SK-N-SH (cell line): ENCODE results near the gene MEIS2. TPM values are rescaled to one million over a fixed set of nuclear protein-coding genes. Genes with fewer than 3 reads are reported as not detected.

Experiments
- CTCF ChIA-PET: fragments of 300-600, 350-600 bp; formaldehyde crosslinking; extraction: SDS; loops from one replicate; lab custom pipeline; 2021; lab: Yijun Ruan, JAX
- POLR2A ChIA-PET: fragments of 350-600 bp; sonication (Branson Sonifier 250); formaldehyde crosslinking; extraction: SDS; loops from one replicate; lab custom pipeline; 2020; ENCODE audit warnings: antibody characterized with exemption, inconsistent platforms; lab: Yijun Ruan, JAX
- DNase-seq: peaks from one replicate; pipeline ENCODE4 v3.0.0; 2012
- H2AFZ ChIP-seq: fragments of 200-600 bp; sonication (generic); 2 replicates; pipeline ENCODE4 v1.8.1; 2016; ENCODE audit warnings: antibody characterized with exemption, mild to moderate bottlenecking, low read depth
- H3F3A ChIP-seq: fragments of 200-600 bp; sonication (generic); replicated peaks from 2 replicates; pipeline ENCODE3; 2016; ENCODE audit warnings: antibody characterized with exemption, mild to moderate bottlenecking; ENCODE audit not compliant: insufficient read depth
- H3K27ac ChIP-seq, 2 experiments: fragments of 200-500 bp in 1 of 2; fragments of 200-600 bp in 1 of 2; sonication (Bioruptor generic) in 1 of 2; sonication (generic), shearing (Covaris generic) in 1 of 2; 2 replicates each; pipeline versions ENCODE4 v1.5.1 to v1.6.1; 2014 to 2016; ENCODE audit warnings: low read depth in 2 of 2, inconsistent platforms in 1 of 2, low read length in 1 of 2, mild to moderate bottlenecking in 1 of 2, mixed read lengths in 1 of 2
- H3K27me3 ChIP-seq: fragments of 200-600 bp; sonication (generic), shearing (Covaris generic); 2 replicates; pipeline ENCODE4 v1.6.1; 2016; ENCODE audit warnings: mixed run types; ENCODE audit not compliant: insufficient read depth
- H3K36me3 ChIP-seq, 2 experiments: fragments of 200-500 bp in 1 of 2; fragments of 200-600 bp in 1 of 2; sonication (Bioruptor generic) in 1 of 2; sonication (generic) in 1 of 2; replicated peaks in 1 of 2; 2 replicates each; pipeline versions ENCODE3 to v1.5.1; 2014 to 2016; ENCODE audit warnings: low read length in 1 of 2, mild to moderate bottlenecking in 1 of 2; ENCODE audit not compliant: insufficient read depth in 2 of 2, control insufficient read depth in 1 of 2
- H3K4me1 ChIP-seq, 2 experiments: fragments of 200-500 bp in 1 of 2; fragments of 200-600 bp in 1 of 2; sonication (Bioruptor generic) in 1 of 2; sonication (generic), shearing (Covaris generic) in 1 of 2; 2 replicates each; pipeline versions ENCODE4 v1.5.1 to v1.6.1; 2014 to 2016; ENCODE audit warnings: low read depth in 1 of 2, low read length in 1 of 2, mixed run types in 1 of 2; ENCODE audit not compliant: insufficient read depth in 2 of 2, control insufficient read depth in 1 of 2
- H3K4me2 ChIP-seq: fragments of 200-600 bp; sonication (generic), shearing (Covaris generic); 2 replicates; pipeline ENCODE4 v1.6.1; 2017; ENCODE audit warnings: mixed run types
- H3K4me3 ChIP-seq, 2 experiments: fragments of 200-500 bp in 1 of 2; fragments of 200-600 bp in 1 of 2; sonication (Bioruptor generic) in 1 of 2; sonication (generic), shearing (Covaris generic) in 1 of 2; 2 replicates each; pipeline versions ENCODE4 v1.5.1 to v1.8.1; 2014 to 2016; ENCODE audit warnings: low read depth in 2 of 2, inconsistent platforms in 1 of 2, low read length in 1 of 2, mild to moderate bottlenecking in 1 of 2, mixed read lengths in 1 of 2, moderate library complexity in 1 of 2
- H3K79me2 ChIP-seq: fragments of 200-600 bp; sonication (generic); 2 replicates; pipeline ENCODE4 v1.8.1; 2017; ENCODE audit warnings: mild to moderate bottlenecking; ENCODE audit not compliant: insufficient read depth
- H3K9ac ChIP-seq: fragments of 200-600 bp; sonication (generic); 2 replicates; pipeline ENCODE4 v1.6.1; 2017; ENCODE audit warnings: mixed run types
- H3K9me2 ChIP-seq: fragments of 200-600 bp; sonication (generic); 2 replicates; pipeline ENCODE4 v1.6.1; 2017; ENCODE audit warnings: mixed run types
- H3K9me3 ChIP-seq: fragments of 200-600 bp; sonication (generic); 2 replicates; pipeline ENCODE4 v1.6.1; 2017; ENCODE audit warnings: mixed run types, mild to moderate bottlenecking, moderate library complexity
- H4K20me1 ChIP-seq: fragments of 200-600 bp; sonication (generic); 2 replicates; pipeline ENCODE4 v1.6.1; 2017; ENCODE audit warnings: mild to moderate bottlenecking, mixed run types; ENCODE audit not compliant: insufficient read depth
- ELF1 ChIP-seq: IDR thresholded peaks from 2 replicates; pipeline ENCODE4 v1.4.0; 2012
- FOSL2 ChIP-seq: IDR thresholded peaks from 2 replicates; pipeline ENCODE4 v1.4.0; 2012; ENCODE audit warnings: low read depth, mild to moderate bottlenecking, moderate library complexity, borderline replicate concordance
- JUND ChIP-seq: IDR thresholded peaks from 2 replicates; pipeline ENCODE4 v1.4.0; 2012
- NRF1 ChIP-seq: IDR thresholded peaks from 2 replicates; pipeline ENCODE4 v1.6.1; 2012; ENCODE audit warnings: low read depth, mild to moderate bottlenecking, low read length
- PBX3 ChIP-seq: IDR thresholded peaks from 2 replicates; pipeline ENCODE4; 2012
- POLR2AphosphoS5 ChIP-seq: IDR thresholded peaks from 2 replicates; pipeline ENCODE4 v1.6.1; 2012; ENCODE audit warnings: low read depth, low read length
- SMC3 ChIP-seq: IDR thresholded peaks from 2 replicates; pipeline ENCODE4 v1.6.1; 2012; ENCODE audit warnings: low read depth, low read length, improper control_type of control experiment
- USF2 ChIP-seq: fragments of 150-350 bp; IDR thresholded peaks from 2 replicates; pipeline ENCODE4 v1.6.1; 2017; ENCODE audit warnings: antibody characterized with exemption, low read length, low read depth, borderline replicate concordance
- YY1 ChIP-seq: IDR thresholded peaks from 2 replicates; pipeline ENCODE4 v1.4.0; 2012; ENCODE audit warnings: low read depth, mild to moderate bottlenecking
- WGBS: methylation state at CpG from one replicate; pipeline ENCODE4 v1.1.6; 2017; ENCODE audit warnings: low lambda C conversion rate; 5-methylcytosine and 5-hydroxymethylcytosine counted together
- polyA plus RNA-seq, 3 experiments: library from polyadenylated mRNA; depleted of rRNA; stranded (reverse); fragments of >200 nt; gene quantifications; 2 replicates each; pipeline ENCODE4 v1.2.3, GENCODE V29; 2012

MEIS2 gene
- polyA plus RNA-seq, 1 of the 3 experiments (the other 2 are of a cell fraction): 146 TPM

GRCh38 chr15:37015035-37015434 lies 85.3 kb downstream of the MEIS2 start:
- H2AFZ ChIP-seq: no peak overlapping the region
- no peaks in the 10 kb centered on the region for H3K27me3 ChIP-seq
- no peak for DNase-seq
- H4K20me1 ChIP-seq: peaks cover 44% of the 10 kb centered on the region
- peaks cover 54 to 84% of the 10 kb centered on the region in 2 experiments for H3K36me3 ChIP-seq
- H3K4me1 ChIP-seq: peaks cover 0 to 29% of the 10 kb centered on the region in 2 experiments; a peak in 3 of 4 replicates
- WGBS: 81% methylated on average over 9 of the region's 9 CpGs
- no peak overlapping the region for H3K4me3 ChIP-seq
- CTCF ChIA-PET: interaction anchor here (1.0 to 1.8 kb wide), 3 partner anchors 9 to 131 kb away, joined by 3 to 5 read pairs (median 3); no protein-coding TSS in a partner anchor
- POLR2A ChIA-PET: no interaction called here
- no peaks in the 10 kb centered on the region for H3K9me2 ChIP-seq
- no peaks in the 10 kb centered on the region for H3K9me3 ChIP-seq
- TF ChIP-seq NRF1 (no peak), PBX3 (peak; percentile 37; the same call in 1 of the 2 replicates)
- H3K27ac ChIP-seq: 0 out of 4 replicates have a peak overlapping the region, but pooled peaks of 1 of the 2 experiments have one; percentile 11
- no peak overlapping the region for H3K9ac ChIP-seq
- H3K79me2 ChIP-seq: peaks cover 95% of the 10 kb centered on the region
- peaks cover 12% of the 10 kb centered on the region for H3F3A ChIP-seq
- H3K4me2 ChIP-seq: no peak overlapping the region

GRCh38 chr15:37014566-37014965 lies 85.8 kb downstream of the MEIS2 start:
- H4K20me1 ChIP-seq: peaks cover 42% of the 10 kb centered on the region
- POLR2A ChIA-PET: no interaction called here
- H3K9me3 ChIP-seq: no peaks in the 10 kb centered on the region
- H2AFZ ChIP-seq: no peak overlapping the region
- peaks cover 0 to 24% of the 10 kb centered on the region in 2 experiments; a peak in 3 of 4 replicates for H3K4me1 ChIP-seq
- H3F3A ChIP-seq: peaks cover 8% of the 10 kb centered on the region
- H3K9ac ChIP-seq: no peak overlapping the region
- H3K4me3 ChIP-seq: no peak overlapping the region
- DNase-seq: no peak
- H3K27ac ChIP-seq: peak overlapping the region in 1 of 2 experiments; percentile 39; a peak in 1 of 4 replicates
- peaks cover 55 to 81% of the 10 kb centered on the region in 2 experiments for H3K36me3 ChIP-seq
- H3K79me2 ChIP-seq: peaks cover 95% of the 10 kb centered on the region
- TF ChIP-seq SMC3: no peak
- no peak for TF ChIP-seq JUND
- TF ChIP-seq POLR2AphosphoS5: no peak
- no peak for TF ChIP-seq FOSL2
- TF ChIP-seq YY1: no peak
- no peaks in the 10 kb centered on the region for H3K9me2 ChIP-seq
- no peaks in the 10 kb centered on the region for H3K27me3 ChIP-seq
- CTCF ChIA-PET: interaction anchor here (1.0 to 1.8 kb wide), 3 partner anchors 8 to 131 kb away, joined by 3 to 5 read pairs (median 3); no protein-coding TSS in a partner anchor
- WGBS: 84% methylated on average over 3 of the region's 3 CpGs
- no peak overlapping the region for H3K4me2 ChIP-seq

GRCh38 chr15:37014137-37014536 lies 86.2 kb downstream of the MEIS2 start:
- TF ChIP-seq ELF1 (no peak), USF2 (no peak)
- TF ChIP-seq, all 33 proteins: peak for 0
- DNase-seq: no peak

More at GRCh38 chr15:37014137-37014536, 86.2 kb downstream of the MEIS2 start:
- peaks cover 54 to 81% of the 10 kb centered on the region in 2 experiments for H3K36me3 ChIP-seq
- H3K4me1 ChIP-seq: peaks cover 0 to 22% of the 10 kb centered on the region in 2 experiments; a peak in 3 of 4 replicates
- H3K79me2 ChIP-seq: peaks cover 95% of the 10 kb centered on the region
- peaks cover 9% of the 10 kb centered on the region for H3F3A ChIP-seq
- no peaks in the 10 kb centered on the region for H3K9me2 ChIP-seq
- ChIA-PET CTCF (interaction anchor here (1.5 to 1.8 kb wide), 2 partner anchors 23 to 130 kb away, joined by 3 to 5 read pairs; no protein-coding TSS in a partner anchor), POLR2A (no interaction called here)
- H2AFZ ChIP-seq: no peak overlapping the region
- H3K9ac ChIP-seq: no peak overlapping the region
- no peak overlapping the region for H3K4me2 ChIP-seq
- H4K20me1 ChIP-seq: peaks cover 38% of the 10 kb centered on the region
- H3K9me3 ChIP-seq: no peaks in the 10 kb centered on the region
- H3K27ac ChIP-seq: no peak overlapping the region; a peak in 1 of 4 replicates
- no peaks in the 10 kb centered on the region for H3K27me3 ChIP-seq
- no peak overlapping the region for H3K4me3 ChIP-seq
- WGBS: 100% methylated on average over 1 of the region's 2 CpGs
